DLD1 (cell line): ENCODE measurements around the gene SLC43A1.
"Not testable (repeated sequence)": the region's sequence is repeated elsewhere in the genome, so short reads cannot be mapped to it uniquely, and the experiment has no call there.

ENCODE experiments used
- in situ Hi-C: cut with HindIII; loops from 2 replicates; pipeline ENCODE4 v1.10.0; 2017; ENCODE audit warnings: low sequenced_read_pairs

SLC43A1 gene

DNA sequence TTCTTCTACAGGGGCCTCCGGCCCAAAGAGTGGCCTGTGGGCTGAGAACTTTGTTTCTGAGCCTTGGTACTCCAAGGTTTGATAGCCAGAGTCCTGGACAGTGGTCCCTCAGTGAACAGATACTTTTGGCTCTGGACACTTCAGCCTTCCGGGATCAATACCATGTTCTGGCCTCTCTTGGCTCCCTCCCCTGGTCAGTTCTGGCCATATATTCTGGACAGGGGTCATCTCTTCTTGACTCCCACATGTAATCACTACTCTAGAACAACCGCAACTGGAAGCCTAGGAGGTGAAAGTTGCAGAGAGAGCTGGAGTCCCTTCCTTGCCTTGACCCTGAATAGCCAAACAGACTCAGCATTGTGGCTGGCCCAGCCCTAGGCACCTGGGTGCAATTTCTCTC, 52.9 kb downstream of the SLC43A1 start:
- in situ Hi-C loops: no loop called here

DNA sequence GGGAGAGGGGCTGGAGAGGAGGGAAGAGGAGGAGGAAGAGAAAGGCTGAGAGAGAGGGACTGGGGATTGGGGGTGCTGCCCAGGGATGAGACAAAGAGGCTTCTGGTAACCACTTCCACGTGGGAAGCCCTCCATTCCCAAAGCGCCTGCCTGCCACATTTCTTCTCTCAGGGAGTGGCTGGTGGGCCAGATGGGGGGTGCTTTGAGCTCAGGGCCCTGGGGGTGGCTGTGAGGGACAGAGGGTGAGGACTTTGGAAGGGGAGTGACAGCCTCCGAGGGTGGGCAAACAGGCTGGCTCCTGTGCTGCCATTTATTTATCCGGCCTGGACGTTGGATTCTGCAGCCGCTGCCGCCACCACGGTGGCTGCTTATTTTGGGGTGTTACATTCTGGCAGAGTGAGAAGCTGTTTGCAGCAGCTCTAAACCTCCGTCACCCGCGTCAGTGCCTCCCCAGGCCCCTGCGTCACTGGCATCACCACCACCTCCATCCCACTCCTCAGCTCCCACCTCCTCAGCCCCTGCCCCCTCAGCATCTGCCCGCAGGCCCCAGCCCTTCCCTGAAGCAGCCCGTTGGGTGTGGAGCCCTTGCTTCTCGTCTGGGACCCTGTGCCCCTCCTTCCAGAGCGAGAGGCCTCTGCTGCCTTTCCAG, 53.5 kb downstream of the SLC43A1 start:
- in situ Hi-C loops: no loop called here

DNA sequence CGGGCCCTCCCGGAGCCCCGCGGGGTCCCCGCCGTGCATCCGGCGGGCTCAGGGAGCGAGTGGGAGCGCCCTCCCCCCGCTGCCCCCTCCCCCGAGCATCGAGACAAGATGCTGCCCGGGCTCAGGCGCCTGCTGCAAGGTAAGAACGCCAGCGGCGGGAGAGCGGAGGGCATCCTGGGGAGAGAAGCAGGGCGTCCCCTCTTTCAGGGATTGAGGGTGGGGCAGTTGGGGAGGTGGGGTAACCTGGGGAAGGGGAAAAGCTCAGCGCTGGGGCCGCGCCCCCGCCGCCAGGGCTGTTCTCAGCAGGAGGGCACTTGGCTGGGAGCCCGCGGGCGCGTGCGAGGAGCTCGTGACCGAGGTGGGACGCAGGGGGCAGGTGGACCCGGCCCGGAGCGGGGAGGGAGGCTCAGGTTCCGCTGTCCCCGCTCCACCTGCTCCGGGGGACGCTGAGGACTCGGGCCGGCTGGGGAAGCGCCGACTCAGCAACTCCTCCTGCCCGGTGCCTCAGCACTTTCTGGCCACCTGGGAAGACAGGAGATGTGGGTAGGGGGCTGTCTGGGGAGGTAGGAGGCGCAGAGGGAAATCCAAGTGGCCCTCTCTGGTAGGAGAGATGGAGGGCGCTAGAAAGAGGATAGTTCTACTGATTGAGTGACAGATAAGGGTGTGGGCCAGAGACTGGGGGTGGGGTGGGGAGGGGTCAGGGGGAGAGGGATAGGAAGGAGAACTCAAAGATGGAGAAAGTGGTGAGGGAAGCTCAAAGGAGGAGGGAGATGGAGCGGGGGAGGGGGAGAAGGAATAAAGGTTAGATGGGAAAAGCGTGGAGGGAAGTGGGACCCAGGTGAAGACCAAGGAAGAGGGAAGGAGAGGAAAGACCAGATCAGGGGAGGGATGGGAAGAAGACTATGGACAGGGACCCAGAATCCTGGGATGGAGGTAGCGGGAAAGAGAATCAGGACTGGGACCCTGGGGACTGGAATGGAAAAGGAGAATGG, 54.4 kb downstream of the SLC43A1 start:
- in situ Hi-C loops: no loop called here

DNA sequence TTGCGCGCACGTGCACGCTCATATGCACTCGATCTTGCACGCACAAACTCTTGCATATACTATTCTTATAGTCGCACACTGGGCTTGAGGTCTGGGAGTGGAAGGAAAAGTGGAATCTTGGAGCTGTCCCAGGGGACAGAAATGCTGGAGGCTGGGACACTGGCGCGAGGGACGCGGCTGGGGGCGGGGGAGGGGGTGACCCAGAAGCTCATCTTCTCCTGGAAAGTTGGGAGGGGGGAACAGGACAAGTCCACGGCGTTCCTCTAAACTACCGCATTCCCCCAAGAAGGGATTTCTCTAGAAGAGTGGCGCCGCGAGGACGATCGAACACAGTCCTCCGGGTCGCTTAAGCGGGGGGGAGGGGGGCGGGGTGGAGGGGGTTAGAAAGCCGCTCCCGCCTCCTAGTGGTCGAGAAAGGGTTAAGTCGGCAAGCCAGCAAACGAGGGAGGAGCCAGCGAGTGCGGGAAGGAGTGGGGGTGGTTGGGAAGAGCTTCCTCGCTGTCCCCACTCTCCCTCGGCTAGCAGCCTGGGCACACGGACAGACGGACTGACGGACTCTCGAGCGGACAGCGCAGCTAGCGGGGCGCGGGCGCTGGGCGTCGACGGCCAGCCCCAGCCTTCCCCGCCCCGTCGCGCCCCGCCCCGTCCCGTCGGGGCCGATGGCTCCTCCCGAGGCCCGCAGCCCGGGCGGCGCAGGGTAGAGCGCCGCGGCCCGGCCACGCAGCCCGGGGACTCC, 55.3 kb downstream of the SLC43A1 start, which contains the start of gene RTN4RL2:
RTN4RL2 (plus strand) TSS at position 507 of the 736 bp plus-strand sequence. CDS start 338 bp downstream, outside the sequence.
- in situ Hi-C loops: no loop called here

DNA sequence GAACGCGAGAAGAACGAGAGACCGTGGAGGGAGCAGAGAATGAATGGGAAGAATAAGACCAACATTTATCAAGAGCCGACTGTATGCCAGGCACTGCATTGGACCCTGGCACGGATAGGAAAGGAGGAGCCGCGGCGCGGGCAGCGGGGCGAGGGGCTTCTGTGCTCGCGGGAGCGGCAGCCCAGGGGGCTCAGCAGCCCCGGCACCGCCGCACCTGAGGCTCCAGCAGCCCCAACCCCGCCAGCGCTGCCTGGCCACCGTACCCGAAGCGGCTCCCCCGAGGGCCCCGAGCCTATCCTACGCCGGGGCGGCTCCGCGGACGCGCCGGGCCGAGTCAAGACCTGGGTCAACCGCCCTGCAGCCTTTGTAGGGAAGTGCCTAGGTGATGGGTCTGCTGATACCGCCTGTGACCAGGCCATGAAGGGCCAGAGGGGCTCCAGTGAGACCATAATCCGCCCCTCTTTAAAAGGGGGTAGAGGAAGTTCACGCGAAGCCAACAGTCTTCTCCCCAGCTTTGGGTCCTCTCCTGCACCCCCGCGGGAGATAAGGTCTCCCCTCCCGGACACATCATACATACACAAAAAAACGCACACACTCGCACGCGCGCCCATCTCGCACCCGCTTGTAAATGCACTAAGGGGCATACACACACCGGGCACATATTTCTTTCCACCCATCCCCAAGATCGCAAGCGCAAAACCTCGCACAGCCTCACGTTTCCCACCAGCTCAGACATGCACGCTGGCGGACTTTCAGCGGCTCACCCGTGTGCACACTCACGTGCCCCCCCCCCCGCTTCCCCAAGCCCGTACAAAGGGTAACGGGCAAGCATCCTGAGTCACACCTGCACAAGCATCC, 56.1 kb downstream of the SLC43A1 start:
- in situ Hi-C loops: no loop called here

DNA sequence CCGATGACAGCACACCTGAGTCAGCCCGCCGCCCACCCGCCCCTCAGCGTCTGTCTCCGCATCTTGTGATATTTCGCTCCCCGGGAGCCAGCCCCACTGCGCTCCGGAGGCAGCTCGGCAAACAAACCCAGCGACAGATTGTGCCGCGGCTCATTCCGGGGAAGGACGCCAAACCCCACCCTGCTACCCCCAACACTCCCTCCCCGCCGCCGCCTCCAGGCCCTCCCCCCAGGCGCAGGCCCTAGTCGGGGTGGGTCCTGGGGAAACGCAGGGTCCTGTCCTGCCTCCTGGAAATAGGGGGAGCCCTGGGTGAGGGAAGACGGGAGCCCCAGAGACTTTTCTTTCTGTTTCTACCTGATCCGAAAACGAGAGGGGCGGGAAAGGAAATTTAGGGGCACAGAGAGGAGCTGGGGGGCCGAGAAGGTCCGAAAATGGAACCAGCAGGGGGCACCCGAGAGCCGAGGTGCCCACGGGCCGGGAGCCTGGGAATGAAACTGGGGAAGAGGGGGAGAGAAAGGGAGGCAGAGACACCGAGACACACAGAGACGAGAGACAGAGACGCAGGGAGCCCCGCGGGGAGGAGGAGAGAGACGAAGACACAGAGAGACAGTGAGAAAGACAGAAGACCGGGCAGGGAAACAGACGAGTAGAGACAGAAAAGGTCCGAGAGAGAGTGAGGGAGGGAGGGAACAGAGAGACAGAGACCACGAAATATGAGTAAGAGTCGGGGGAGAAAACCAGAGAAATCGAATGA, 56.9 kb downstream of the SLC43A1 start:
- in situ Hi-C loops: no loop called here

DNA sequence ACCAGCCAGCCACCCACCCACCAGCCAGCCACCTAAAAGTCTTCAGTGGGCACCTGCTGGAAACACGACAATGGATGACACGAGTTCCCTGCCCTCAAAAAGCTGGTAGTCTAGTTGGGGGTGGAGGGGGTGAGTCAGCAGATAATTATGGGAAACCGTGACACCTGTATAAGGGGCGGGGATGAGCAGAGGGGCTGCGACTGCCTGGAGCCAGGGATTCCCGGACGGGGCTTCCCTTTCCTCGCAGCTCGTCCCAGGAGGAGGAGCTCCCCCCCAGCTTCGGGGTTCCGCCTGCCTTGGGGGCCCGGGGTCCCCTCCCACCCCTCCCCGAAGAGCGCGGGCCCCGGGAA, 57.5 kb downstream of the SLC43A1 start:
- in situ Hi-C loops: no loop called here

DNA sequence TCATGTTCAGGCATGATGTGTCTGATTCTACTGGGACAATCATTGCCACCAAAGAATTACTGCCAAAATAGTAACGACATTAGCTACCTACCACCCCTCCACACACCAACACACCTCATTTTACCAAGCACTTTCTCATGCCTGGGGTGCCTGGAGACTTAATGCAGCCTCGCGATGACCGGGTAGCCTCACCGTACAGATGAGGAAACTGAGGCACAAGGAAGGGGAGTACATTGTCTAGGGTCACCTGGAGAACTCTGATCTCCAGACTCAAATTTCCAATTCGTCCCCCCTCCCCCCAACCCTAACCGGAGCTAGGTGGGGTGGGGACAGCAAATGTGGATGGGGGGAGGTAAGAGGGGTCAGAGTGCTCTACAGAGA, 57.9 kb downstream of the SLC43A1 start:
- in situ Hi-C loops: no loop called here

DNA sequence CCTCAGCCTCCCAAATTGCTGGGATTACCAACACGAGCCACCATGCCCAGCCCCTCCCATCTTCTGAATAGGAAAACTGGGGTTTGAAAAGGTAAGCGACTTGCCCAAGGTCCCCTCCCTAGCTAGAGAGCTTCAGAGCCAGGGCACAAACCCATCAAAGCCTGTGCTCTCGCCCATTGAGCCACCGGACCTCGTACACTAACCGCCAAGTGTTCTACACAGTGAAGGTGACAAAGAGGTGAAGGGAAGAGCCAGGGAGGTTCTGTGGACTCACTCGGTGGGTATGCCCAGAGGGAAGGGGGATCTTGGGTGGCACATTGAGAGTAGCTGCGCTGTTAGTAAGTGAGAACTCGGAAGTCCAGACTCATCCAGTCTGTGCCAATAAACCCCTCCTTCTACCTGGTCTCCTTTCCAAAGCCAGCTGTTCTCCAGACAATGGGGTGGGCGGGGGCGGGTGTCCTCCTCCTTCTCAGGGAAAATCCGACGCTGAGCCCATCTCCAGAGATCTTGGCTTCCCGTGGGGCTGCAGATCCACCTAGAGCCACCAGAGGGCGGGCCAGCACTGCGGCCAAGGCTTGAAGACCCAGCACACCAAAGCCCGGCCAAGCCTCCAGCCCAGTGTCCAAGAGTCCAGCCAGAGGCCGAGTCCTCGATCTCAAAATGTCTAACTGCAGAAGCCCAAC, 58.4 kb downstream of the SLC43A1 start:
- in situ Hi-C loops: no loop called here

DNA sequence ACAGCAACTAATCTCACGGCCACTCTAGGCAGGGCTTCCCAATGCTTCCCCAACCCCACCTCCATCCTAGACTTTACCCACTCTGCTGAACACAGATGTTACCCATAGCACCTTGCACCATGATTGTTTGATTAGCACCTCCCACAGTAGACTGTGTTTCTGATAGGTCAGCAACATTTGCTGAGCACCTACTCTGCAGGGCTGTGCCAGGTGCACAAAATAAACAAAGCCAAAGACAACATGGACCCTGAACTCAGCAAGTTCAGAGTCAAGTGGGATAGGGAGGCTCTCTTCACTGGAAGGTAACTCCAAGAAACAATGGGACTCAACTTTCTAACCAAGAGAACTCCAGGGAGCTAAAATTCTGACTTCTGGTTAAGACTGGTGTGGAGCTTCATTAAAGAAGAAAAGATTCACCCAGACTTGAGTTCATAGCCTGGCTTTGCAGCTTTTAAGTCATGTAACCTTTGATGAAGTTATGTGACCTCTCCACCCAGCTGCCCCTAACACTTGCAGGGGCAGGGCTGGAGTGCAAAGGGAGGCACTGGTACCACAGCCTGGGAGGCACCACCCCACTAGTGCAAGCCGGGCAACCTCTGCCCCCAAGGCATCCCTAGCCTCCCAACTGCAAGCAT, 61.8 kb downstream of the SLC43A1 start:
- in situ Hi-C loops: no loop called here

DNA sequence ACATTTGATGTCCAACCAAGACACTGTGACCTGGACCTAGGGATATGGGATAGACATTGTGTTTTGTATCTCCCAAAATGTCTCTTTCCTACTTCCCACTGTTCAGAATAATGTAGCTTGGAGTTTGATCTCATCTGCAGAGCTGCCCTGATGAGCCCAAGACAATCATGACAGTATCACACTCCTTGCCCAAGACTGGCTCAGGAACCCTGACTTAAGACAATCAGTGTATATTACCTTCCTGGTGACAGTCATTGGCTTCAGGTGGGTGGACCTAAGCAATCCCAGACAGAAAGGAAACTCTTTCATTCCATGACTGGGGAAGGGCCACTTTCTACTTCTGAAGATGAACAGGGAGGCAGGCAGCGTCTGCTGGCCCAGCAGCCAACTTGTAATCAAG, 69.4 kb downstream of the SLC43A1 start:
- in situ Hi-C loops: no loop called here

DNA sequence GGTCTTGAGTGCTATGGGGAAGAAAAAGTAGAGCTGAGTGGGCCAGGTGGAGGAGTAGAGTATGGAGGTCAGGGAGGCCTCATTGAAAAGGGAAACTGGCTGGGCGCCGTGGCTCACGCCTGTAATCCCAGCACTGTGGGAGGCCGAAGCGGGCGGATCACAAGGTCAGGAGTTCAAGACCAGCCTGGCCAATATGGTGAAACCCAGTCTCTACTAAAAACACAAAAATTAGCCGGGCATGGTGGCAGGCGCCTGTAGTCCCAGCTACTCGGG, 70.4 kb downstream of the SLC43A1 start:
- in situ Hi-C loops: not testable (repeated sequence)

DNA sequence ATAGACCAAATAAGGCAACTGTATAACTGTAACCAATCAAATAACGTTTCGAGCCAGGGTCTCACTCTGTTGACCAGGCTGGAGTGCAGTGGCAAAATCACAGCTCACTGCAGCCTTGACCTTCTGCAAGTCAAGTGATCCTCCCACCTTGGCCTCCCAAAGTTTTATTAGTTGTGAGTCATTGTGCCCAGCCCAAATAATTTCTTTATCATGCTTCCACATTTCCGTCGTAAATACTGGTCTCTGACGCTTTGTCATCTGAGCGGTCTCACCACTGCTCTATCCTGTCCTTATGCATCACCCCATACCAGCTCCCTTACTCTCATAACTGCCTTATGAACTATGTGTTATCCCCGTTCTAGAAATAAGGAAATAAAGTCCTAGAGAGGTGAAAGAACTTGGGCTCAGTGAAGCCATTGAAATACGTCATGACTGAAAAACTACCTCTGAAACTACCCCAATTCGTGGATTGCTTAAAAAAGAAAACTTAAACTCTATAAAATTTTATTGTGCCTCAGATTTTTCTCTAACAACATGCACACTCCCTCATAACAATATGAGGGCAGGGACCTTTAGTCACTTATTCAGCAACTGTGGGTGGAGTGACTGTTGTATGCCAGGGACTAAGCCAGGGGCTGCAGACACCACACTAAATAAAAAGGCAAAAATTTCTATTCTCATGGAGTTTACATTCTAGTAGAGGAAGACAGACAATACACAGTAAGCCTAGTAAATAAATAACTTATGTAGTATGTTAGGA, 71.0 kb downstream of the SLC43A1 start:
- in situ Hi-C loops: no loop called here

DNA sequence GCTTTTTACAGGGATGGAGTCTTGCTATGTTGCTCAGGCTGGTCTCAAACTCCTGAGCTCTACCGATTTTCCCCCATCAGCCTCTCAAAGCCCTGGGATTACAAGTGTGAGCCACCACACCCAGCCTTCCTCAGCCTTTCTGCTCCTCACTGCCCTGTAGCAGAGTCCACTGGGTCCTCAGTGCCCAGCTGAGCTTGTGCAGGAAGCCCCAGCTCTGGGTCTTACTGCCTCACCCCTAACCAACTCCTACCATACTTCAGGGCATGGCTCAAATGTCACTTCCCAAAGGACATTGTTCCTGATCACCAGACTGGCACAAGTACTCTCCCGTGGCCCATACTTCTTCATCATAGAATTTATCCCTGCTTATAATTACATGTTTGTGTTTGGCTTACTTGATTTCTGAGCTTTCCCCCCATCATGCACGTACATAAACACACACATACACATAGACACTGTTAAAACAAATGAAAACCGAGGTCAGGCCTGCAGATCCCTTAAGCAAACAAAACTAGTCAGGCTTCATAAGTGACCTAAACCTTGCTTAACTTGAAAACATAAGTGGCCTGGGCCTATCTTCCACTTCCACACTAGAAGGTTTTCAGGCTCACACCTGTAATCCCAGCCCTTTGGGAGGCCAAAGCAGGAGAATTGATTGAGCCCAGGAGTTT, 74.6 kb downstream of the SLC43A1 start:
- in situ Hi-C loops: no loop called here

DNA sequence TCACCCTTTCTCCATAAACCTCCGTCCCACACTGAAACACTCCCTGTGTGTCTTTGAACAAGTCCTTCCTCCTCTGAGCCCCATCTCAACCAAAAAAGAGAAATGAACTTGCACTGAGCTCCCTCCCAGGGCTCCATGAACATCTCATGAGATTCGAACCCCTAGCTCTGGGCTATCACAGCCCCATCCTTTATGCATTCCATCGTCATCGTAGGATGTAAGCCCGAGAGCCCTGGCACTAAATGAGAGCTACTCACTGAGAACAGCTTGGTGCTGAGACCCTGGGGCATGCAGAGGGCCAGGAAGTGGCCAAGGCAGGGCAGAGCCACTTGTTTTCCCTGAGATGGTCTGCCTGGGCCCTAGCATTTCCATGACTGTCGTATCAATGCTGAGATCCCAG, 75.7 kb downstream of the SLC43A1 start:
- in situ Hi-C loops: no loop called here

DNA sequence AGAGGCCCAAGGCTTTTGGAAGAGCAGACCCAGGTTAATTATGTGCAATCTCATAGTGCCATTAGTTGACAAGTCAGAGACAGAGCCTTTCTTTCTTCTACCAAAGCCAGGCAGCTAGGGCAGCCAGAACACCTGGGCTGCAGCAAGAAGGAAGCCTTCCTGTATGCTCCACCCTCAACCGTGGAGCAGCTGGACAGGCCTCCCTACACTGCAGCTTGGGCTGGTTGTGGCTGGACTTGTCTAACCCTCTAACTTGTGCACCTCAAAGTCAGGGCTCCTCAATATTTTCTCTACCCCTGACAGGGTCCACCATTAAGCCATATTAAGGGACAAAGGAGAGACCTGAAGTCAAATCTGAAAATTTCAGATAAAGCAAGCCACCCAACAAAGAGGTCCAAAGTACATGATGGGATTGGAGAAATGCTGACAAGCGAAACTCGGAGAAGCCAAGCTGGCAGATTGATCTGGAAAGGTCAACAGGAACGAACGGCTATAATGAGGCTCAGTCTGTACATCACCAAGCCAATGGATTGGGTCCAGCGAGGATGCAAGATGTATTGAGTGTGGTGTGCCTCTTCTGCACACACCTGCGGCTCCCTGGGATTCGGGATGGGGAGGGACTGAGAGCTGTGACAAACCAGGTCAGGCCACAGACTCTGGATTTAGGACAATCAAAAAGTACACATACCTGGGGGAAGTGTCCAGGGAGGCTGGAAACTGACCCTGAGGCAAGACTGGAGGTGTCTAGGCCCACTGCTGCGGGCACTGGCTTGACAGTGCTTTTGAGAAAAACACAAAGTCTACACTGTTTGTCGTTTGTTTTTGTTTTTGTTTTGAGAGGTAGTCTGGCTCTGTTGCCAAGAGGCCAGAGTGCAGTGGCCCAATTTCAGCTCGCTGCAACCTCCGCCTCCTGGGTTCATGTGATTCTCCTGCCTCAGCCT, 76.9 kb downstream of the SLC43A1 start:
- in situ Hi-C loops: no loop called here

DNA sequence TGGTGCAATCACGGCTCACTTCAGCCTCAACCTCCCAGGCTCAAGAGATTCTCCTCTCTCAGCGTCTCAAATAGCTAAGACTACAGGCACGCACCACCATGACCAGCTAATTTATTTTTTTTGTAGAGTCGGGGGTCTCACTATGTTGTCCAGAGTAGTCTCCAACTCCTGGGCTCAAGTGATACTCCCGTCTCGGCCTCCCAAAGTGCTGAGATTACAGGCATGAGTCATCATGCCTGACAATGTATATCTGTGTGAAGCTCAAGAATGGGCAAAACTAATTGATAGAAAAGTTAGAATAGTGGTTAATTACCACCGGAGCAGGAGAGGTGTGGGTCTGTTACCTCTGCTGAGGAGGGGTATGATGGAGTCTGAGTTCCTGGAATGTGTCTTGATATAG, 79.5 kb downstream of the SLC43A1 start:
- in situ Hi-C loops: no loop called here
